ENCODE results near the gene TEAD2. TPM values are rescaled to one million over a fixed set of nuclear protein-coding genes. Genes with fewer than 3 reads are reported as not detected.

Gene TEAD2
- total and polyA plus RNA-seq, 10 of the 15 experiments (the other 5 are each of a cell fraction or from before 2014, with no cell fraction given) = 0.04 to 0.26 (median 0.11) TPM; not detected in 3

DNA sequence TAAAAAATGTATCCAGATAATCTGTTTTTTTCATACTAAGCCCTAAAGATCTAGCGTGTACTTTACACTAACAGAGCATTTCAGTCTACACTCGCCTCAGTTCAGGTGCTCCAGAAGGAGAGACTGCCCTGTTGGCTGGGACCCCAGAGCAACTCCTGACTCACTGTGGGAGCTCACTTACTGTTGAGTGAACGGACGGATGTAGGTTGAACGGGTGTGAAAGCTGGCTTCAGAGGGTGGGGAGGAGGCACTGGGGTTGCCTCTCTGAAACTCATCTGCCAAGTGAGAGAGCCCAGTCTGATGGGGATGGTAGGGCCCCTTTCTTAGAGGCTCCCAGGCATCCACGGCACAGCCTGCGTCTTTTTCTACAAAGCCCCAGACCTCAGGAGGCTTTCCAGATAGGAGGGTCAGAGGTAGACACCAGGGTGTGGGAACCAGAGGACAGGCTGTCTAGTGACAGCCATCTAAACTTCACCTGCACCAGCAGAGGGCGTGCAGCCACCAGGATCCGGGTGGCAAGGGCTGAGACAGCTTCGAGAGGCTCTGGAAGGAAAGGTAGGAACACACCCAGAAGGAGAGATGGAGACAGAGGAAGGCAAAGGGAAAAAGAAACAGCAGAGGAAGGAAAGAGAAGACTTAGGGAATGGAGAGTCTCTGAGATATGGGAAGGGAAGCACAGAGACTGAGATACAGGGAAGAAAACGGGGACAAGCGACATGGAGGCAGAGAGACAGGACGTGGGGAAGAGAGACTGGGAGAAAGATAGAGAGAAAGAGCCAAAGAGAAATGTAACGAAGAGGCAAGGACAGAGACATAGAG is 29.6 kb upstream of the TEAD2 start (continued):
- no peak for TF ChIP-seq POLR2AphosphoS5 (IDR thresholded peaks at IDR 0.05; ENCODE audit: low read length)
- TF ChIP-seq DPF2 (IDR thresholded peaks at IDR 0.05) = no peak
- peak; percentile 45; the same call in 1 of the 2 replicates for TF ChIP-seq SMARCA5 (IDR thresholded peaks at IDR 0.05)
- TF ChIP-seq, protein P1, sequence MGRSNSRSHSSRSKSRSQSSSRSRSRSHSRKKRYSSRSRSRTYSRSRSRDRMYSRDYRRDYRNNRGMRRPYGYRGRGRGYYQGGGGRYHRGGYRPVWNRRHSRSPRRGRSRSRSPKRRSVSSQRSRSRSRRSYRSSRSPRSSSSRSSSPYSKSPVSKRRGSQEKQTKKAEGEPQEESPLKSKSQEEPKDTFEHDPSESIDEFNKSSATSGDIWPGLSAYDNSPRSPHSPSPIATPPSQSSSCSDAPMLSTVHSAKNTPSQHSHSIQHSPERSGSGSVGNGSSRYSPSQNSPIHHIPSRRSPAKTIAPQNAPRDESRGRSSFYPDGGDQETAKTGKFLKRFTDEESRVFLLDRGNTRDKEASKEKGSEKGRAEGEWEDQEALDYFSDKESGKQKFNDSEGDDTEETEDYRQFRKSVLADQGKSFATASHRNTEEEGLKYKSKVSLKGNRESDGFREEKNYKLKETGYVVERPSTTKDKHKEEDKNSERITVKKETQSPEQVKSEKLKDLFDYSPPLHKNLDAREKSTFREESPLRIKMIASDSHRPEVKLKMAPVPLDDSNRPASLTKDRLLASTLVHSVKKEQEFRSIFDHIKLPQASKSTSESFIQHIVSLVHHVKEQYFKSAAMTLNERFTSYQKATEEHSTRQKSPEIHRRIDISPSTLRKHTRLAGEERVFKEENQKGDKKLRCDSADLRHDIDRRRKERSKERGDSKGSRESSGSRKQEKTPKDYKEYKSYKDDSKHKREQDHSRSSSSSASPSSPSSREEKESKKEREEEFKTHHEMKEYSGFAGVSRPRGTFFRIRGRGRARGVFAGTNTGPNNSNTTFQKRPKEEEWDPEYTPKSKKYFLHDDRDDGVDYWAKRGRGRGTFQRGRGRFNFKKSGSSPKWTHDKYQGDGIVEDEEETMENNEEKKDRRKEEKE (IDR thresholded peaks at IDR 0.05) = no peak
- TF ChIP-seq MTA2 (IDR thresholded peaks at IDR 0.05; ENCODE audit: low read depth) = 0 out of 2 replicates have a peak, but pooled peaks have one; percentile 14
- TF ChIP-seq, protein P2, sequence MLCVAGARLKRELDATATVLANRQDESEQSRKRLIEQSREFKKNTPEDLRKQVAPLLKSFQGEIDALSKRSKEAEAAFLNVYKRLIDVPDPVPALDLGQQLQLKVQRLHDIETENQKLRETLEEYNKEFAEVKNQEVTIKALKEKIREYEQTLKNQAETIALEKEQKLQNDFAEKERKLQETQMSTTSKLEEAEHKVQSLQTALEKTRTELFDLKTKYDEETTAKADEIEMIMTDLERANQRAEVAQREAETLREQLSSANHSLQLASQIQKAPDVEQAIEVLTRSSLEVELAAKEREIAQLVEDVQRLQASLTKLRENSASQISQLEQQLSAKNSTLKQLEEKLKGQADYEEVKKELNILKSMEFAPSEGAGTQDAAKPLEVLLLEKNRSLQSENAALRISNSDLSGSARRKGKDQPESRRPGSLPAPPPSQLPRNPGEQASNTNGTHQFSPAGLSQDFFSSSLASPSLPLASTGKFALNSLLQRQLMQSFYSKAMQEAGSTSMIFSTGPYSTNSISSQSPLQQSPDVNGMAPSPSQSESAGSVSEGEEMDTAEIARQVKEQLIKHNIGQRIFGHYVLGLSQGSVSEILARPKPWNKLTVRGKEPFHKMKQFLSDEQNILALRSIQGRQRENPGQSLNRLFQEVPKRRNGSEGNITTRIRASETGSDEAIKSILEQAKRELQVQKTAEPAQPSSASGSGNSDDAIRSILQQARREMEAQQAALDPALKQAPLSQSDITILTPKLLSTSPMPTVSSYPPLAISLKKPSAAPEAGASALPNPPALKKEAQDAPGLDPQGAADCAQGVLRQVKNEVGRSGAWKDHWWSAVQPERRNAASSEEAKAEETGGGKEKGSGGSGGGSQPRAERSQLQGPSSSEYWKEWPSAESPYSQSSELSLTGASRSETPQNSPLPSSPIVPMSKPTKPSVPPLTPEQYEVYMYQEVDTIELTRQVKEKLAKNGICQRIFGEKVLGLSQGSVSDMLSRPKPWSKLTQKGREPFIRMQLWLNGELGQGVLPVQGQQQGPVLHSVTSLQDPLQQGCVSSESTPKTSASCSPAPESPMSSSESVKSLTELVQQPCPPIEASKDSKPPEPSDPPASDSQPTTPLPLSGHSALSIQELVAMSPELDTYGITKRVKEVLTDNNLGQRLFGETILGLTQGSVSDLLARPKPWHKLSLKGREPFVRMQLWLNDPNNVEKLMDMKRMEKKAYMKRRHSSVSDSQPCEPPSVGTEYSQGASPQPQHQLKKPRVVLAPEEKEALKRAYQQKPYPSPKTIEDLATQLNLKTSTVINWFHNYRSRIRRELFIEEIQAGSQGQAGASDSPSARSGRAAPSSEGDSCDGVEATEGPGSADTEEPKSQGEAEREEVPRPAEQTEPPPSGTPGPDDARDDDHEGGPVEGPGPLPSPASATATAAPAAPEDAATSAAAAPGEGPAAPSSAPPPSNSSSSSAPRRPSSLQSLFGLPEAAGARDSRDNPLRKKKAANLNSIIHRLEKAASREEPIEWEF (IDR thresholded peaks at IDR 0.05; ENCODE audit: insufficient replicate concordance, low read depth, low read length) = no peak
- no peak for TF ChIP-seq NRF1 (conservative IDR thresholded peaks at IDR 0.05; ENCODE audit: low read depth, low read length)
- TF ChIP-seq WRNIP1 (IDR thresholded peaks at IDR 0.05; ENCODE audit: borderline replicate concordance, low read depth, low read length) = no peak
- TF ChIP-seq TCF7 (IDR thresholded peaks at IDR 0.05; ENCODE audit: borderline replicate concordance) = no peak
- TF ChIP-seq RUNX3 (IDR thresholded peaks at IDR 0.05; ENCODE audit: low read length) = no peak
- TF ChIP-seq CBX5 (IDR thresholded peaks at IDR 0.05; ENCODE audit: low read depth) = no peak
- TF ChIP-seq MYC (IDR thresholded peaks at IDR 0.05; ENCODE audit: insufficient read depth, insufficient read length, insufficient replicate concordance, low read length, severe bottlenecking) = no peak
- TF ChIP-seq, protein P3, sequence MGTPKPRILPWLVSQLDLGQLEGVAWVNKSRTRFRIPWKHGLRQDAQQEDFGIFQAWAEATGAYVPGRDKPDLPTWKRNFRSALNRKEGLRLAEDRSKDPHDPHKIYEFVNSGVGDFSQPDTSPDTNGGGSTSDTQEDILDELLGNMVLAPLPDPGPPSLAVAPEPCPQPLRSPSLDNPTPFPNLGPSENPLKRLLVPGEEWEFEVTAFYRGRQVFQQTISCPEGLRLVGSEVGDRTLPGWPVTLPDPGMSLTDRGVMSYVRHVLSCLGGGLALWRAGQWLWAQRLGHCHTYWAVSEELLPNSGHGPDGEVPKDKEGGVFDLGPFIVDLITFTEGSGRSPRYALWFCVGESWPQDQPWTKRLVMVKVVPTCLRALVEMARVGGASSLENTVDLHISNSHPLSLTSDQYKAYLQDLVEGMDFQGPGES (IDR thresholded peaks at IDR 0.05) = no peak
- peak; percentile 44; the same call in 1 of the 2 replicates for TF ChIP-seq HCFC1 (IDR thresholded peaks at IDR 0.05; ENCODE audit: low read length)
- TF ChIP-seq ZNF274 (IDR thresholded peaks at IDR 0.05; ENCODE audit: insufficient read depth, insufficient read length) = no peak
- TF ChIP-seq, protein P4, sequence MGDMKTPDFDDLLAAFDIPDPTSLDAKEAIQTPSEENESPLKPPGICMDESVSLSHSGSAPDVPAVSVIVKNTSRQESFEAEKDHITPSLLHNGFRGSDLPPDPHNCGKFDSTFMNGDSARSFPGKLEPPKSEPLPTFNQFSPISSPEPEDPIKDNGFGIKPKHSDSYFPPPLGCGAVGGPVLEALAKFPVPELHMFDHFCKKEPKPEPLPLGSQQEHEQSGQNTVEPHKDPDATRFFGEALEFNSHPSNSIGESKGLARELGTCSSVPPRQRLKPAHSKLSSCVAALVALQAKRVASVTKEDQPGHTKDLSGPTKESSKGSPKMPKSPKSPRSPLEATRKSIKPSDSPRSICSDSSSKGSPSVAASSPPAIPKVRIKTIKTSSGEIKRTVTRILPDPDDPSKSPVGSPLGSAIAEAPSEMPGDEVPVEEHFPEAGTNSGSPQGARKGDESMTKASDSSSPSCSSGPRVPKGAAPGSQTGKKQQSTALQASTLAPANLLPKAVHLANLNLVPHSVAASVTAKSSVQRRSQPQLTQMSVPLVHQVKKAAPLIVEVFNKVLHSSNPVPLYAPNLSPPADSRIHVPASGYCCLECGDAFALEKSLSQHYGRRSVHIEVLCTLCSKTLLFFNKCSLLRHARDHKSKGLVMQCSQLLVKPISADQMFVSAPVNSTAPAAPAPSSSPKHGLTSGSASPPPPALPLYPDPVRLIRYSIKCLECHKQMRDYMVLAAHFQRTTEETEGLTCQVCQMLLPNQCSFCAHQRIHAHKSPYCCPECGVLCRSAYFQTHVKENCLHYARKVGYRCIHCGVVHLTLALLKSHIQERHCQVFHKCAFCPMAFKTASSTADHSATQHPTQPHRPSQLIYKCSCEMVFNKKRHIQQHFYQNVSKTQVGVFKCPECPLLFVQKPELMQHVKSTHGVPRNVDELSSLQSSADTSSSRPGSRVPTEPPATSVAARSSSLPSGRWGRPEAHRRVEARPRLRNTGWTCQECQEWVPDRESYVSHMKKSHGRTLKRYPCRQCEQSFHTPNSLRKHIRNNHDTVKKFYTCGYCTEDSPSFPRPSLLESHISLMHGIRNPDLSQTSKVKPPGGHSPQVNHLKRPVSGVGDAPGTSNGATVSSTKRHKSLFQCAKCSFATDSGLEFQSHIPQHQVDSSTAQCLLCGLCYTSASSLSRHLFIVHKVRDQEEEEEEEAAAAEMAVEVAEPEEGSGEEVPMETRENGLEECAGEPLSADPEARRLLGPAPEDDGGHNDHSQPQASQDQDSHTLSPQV (IDR thresholded peaks at IDR 0.05) = no peak
